Stimulated activated CD8-positive, alpha-beta memory T cell treated with anti-CD3 and anti-CD28 coated beads, Interleukin-7, amount 100 ng/mL, for 48 hours (primary cell): ENCODE data around the gene RPRD1B.

ENCODE experiments used
- DNase-seq, 2 donors: peaks; one replicate each; pipeline ENCODE4 v3.0.0-alpha.2; 2020; ENCODE audit warnings: low read depth in 1 of 2; ENCODE audit errors: extremely low read depth in 1 of 2

RPRD1B gene

DNA sequence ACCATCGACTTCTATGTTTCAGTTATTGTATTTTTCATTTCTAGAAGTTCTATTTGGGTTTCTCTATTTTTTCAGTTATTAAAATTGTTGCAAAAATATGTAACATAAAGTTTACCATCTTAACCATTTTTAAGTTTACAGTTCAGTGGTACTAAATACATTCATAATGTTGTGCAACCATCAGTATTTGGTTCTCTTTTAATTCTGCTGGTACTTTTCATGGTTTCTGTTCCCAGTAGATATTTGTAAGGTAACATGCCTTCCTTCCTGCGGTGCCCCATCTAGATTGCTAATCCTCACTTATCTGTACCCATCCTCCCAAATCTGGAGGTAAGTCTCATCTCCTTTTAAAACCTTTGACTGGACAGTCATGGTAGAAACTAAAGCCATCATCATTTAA lies 83.7 kb downstream of the RPRD1B start:
- no peak for DNase-seq

DNA sequence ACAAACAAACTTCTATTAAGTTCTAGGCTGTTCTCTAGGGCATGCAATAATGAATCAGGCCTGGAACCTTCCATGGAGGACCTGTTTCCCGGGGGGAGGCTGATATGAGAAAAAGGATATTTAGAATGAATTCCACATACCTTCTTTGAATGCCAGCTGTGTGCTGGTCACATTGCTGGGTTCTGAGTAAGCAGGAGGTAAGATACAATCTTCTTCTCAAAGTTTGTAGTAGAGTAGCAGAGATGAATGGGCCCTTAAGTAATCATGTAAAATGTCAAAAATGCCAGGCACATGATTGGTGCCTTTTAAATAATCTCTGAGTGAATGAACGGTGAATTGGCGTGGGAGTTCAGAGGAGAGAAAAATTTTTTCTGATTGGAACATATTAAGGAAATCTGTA lies 84.1 kb downstream of the RPRD1B start:
- DNase-seq: no peak

DNA sequence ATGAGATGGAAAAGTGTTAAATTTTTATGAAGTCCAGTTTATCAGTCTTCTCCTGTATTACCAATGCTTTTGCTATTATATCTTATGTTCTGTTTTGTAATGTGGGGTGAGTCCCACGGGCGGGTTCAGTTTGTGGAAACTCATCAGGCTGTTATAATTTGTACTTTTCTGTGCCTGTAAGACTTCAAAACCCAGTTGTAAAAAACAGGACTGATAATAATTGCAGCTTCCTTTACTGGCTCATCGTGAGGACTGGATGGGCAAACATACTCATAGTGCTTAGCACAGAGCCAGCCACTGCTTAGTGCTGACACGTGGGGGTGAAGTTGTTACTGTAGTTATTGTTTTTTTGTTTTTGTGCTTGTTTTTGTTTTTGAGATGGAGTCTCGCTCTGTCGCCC lies 85.9 kb downstream of the RPRD1B start:
- DNase-seq: no peak

DNA sequence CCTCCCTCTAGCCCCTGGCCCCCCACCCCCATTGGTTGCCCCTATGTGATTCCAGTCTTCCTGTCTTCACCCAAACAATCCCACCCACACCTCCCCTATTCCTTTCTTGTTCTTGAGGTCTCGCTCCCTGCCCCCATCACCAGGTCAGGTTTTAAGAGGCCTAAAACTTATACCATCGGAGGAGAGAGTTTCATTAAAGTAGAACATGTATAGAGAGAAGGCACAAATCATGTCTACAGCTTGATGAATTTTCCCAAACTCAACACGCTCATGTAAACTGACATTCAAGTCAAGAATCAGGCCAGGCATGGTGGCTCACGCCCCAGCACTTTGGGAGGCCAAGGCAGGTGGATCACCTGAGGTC lies 87.1 kb downstream of the RPRD1B start:
- no peak for DNase-seq

DNA sequence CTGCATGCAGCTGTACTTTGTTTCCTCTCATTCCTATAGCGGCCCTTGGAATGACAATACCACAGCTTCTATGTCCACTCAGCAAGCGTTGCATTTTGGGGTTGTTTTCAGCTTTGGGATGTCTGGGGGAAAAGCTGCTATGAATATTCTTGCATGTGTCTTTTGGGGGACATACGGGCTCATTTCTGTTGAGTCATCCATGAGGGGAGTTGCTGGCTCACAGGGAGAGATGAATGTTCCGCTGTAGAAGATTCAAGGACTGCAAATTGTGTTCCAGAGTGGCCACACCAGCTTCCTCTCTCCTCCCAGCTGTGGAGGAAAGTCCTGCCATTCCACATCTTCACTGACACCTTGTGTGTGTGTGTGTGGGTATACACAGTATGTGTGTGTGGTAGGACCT lies 88.2 kb downstream of the RPRD1B start:
- DNase-seq: no peak

DNA sequence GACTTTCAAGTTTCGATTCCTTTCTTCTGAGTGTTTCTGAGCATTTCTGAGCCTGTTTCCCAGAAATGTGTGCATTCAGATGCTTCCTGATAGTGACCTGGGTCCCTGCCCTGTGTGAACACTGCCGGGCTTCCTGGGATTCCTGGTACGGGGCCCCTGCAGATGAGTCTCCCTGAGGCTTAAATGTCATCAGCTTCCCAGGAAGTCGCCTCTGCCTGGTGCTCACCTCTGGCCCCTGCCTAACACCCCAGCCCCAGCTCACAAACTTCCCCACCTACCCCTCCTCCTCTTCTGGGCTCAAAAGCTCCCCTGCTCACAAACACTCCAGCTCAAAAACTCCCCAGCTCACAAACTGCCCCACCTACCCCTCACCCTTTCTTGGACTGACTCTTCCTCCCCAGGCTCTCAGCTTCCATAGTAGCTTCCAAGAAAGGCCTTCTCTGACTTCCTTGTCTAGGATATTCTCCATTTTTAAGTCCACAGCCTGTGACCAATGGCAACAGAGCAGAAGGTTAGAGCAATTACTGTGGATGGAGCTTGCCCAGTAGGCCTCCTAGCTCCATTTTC lies 89.6 kb downstream of the RPRD1B start:
- no peak for DNase-seq

DNA sequence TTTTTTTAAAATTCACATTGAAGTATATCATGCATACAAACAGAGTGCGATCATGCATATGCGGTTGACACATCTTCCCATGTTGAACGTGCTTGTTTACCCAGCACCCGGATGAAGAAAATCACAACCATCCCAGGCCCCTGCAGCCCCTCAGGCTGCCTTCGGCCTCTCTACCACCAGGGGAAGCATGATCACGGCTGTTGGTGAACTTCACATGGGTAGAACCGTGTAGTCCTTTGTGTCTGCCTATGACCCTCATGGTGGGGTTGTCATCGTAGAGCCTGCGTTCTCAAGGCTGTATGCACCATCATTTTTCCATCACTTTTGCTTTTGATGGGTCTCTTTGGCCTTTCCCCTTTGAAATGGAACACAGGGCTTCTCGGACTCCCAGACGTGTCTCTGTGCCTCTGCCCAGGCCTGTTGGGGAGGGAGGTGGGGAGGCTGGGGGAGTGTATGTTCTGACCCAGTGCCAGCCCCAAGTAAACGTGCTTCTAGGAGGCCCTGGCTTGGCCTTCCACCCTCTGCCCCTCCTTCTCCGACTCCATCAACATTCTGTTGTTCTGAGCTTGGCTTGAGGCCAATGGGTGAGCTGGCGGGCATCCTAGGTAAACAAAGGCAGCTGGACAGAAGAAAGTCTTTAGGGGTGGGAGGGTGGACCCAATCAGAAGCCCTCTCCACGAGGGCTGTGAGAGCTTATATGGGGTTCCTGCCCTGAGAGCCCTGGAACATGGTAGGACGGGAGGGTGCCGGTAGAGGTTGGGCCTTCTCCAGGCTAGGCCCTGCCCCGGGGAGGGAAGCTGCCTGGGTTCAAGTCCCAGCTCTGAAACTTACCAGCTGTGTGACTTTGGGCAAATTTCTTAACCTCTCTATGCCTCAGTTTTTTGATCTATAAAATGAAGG lies 91.9 kb downstream of the RPRD1B start:
- no peak for DNase-seq

DNA sequence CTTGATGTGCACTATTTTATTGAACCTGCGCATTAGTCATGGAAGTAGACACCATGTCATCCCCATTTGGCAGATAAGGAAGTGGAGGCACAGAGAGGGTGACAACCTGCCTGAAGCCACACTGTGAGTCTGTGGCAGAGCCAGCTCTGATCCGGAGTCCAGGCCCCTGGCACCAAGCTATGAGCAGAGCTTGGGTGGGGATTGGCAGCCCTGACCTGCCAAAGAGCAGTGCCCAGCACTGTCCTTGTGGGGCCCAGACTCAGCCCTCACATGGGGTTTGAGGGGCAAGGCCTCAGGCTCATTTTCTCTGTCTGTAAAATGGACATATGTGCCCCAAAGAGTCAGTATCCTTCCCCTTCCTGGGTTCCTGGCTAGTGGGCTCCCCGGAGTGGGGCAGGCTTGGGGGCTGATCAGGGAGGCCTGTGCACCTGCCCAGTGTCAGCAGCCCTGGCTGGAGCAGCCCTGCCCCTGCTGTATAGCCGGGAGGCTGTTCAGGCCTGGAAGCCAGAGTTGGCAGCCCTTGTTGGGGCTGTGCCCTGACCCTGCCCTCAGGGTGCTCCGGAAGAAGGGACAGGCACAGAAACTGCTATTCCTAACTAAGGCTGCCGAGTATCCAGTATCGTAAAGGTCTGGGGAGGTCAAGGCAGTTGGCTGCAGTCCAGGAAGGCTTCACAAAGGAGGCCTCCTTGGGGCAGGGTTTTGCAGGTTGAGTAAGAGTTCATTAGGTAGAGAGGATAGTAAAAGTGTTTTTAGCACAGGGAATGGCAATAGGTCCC lies 92.8 kb downstream of the RPRD1B start:
- DNase-seq: no peak

DNA sequence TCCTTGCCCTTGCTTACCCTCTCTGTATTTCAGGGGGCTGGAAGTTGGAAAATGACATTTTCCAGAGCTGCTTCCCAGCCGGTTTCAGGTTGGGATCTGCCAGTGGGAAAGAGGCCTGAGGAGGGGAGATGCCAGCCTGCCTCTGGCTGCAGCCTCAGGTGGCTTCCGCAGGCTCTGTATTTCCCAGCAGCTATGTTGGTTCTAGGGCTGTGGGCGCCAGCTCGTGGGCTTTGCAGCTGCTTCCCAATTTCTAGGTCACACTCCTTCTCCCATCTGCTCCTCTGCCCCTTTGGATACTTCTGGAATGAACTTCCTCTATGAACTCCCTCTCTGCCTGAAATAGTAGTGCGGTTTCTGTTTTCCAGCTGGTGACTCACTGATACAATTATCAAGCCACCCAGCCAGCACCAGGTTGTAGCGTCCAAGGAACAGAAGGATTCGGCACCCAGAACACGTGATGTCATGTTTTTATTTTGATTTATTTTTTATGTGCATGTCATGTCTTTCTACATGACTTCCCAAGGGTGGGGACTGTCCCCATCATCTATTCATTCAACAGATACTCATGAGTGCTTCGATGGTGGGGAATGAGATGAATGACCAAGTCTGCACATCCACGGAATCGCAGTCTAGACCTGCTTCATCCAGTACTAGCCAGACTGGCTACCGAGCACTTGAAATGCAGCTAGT lies 93.5 kb downstream of the RPRD1B start:
- no peak for DNase-seq

DNA sequence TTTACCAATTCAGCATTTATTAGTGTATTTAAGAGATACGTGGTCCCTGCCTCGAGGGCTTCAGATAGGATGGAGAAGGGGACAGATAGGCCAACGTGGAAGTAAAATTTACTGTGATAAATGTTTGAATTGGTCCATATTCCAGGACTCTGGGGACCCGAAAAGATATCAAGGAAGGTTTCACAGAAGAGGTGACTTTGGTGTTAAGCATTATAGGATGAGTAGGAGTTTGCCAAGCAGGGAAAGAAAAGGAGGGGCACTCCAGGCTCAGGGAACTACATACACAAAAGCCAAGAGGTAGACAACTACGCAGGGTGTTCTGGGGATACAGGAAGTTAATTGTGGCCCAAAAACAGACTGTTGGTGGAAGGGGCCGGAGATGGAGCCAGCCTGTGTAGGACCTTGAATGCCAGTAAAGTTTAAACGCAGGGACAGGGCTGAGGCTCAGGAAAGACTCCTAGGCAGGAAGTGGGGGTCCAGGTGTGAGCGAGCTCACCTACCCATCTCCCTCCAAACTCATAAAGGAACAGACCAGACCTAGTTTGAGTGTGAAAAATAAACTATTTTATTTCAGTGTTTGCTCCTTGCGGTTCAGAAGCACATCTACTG lies 94.5 kb downstream of the RPRD1B start:
- no peak for DNase-seq

DNA sequence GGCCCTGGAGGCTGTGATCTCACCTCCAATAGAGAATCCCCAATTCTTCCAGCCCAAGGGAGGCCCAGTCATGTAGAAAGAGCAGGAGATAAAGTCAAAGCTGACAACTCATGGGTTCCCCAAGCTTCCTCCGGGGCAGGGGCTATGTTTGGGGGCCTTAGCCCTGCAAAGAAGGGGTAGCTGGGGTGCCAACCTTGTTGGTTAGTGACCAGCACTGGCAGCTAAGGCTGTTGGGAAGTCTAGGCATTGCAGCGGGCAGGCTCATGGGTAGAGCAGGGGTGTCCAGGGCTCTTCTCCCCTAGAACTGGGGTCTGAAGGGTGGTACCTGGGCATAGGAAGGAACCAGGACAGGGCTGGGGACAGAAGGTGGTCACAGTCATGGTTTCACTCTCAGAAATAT lies 95.1 kb downstream of the RPRD1B start:
- no peak for DNase-seq

DNA sequence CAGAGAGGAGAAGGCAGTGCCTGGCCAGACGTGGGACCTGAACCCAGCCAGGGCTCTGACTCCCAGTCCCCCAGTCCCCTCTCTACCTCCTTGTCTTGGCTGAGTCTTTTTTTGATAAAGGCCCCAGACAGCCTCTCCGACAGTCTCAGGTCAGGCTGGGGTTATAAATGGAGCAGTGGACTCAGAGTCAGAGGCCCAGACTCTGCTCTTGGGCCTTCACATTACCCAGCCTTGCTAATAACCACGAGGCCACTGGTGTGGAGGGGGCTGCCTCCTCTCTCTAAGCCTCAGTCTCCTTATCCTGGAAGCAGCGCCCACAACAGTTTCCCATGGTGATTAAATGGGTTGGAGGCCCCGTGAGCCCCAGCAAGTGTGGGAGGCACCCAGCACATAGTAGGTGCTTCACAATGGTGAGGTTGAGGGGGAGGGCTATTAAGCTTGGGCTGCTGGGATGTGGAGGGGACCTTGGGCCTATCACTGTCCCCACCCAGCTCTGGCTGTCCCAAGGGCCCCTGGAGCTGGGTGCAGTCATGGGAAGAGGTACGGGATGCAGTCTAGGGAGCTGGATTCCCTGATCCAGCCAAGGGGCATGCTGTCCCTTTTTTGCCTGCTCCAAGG lies 95.8 kb downstream of the RPRD1B start:
- DNase-seq: no peak

DNA sequence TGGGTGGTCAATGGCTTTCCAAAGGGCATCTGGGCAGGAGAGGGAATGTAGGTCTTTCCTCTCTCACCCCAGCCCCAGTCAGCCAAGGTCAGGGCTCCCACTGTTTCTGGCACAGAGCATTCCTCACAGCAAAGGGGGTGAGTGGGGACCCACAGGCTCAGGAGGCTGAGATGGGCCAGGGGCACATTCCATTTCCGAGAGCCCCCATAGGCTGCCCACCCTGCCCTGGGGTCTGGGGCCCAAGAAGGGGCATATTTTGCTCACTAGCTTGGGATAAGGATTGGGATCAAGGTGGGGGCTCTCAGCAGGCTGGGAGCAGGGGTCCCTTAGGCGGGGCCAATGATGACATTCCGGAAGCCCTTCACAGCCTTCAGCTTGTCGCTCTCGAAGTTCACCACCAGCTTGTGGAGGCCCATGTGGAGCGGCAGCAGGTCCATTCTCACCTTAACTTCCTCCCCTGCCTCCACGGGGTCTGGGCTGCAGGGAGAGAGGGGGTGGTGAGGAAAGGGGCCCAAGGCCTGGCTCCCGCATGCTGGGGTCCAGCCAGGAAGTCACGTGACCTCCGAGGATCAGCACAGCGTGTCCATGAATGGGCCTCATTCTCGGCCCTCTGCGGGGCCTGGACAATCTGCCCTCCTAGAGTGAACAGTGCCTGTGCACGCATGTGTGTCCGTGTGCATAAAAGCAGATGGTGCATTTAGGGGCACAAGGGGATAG lies 96.5 kb downstream of the RPRD1B start:
- no peak for DNase-seq

DNA sequence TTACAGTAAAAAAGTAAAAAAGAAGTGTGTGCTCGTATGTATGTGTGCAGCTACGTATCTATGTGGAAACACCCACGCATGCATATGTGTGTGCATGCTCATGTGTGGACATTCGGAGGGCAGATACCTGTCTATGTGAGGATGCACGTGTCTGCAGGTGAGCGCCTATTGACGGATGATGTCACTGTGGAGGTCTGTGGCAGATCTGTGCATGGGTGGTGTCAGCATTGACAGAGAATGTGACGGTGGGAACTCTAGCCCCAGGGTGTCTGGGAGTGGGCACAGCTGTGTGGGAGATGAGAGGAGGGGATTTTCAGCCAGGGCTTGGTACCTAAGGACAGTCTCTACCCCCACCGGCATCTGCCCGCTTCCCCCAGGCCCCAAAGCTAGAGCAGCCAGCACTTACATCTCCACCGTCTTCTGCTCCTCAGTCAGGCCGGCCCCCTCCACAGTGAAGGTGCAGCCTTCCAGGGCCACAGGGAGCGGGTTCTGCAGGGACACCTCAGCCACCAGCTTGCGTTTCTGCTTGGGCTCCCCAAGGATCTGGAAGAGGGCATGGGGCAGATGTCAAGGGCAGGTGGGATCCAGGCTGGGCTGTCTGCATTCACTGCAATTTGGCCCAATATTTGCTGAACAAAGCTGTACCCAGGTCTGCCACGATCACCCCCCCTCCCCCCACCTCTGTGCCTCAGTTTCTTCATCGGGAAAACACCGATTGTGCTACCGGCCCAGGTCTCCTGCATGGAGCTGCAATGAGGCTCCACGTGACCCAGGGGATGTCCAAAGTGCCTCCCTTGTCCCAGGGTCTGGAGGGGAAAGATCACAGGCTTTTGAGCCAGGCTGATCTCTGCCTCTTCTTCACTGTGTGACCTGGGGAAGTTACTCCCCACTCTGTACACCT lies 97.4 kb downstream of the RPRD1B start:
- DNase-seq: no peak

DNA sequence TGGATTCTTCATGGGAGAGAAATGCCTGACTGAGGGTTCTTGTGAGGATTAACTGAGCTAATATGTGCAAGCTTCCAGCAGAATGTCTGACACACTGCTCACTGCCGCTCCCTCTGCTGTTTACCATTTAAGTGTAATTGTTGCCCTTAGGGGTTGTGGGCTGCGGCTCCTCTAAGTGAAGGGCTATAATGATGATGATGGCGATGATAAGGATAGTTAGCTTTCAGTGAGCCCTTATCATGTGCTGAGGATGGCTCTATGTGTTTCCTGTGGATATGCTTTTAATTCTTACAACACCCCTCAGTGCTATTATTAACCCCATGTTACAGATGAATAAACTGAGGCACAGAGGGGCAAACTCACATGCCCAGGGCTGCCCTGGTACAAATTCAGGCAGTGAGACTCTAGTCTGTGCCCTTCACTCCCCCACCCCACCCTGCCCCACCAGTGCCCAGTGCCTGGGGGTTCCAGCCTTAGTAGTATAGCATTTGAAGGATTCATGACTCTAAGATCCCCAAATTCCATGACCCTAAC lies 98.1 kb downstream of the RPRD1B start:
- no peak for DNase-seq

DNA sequence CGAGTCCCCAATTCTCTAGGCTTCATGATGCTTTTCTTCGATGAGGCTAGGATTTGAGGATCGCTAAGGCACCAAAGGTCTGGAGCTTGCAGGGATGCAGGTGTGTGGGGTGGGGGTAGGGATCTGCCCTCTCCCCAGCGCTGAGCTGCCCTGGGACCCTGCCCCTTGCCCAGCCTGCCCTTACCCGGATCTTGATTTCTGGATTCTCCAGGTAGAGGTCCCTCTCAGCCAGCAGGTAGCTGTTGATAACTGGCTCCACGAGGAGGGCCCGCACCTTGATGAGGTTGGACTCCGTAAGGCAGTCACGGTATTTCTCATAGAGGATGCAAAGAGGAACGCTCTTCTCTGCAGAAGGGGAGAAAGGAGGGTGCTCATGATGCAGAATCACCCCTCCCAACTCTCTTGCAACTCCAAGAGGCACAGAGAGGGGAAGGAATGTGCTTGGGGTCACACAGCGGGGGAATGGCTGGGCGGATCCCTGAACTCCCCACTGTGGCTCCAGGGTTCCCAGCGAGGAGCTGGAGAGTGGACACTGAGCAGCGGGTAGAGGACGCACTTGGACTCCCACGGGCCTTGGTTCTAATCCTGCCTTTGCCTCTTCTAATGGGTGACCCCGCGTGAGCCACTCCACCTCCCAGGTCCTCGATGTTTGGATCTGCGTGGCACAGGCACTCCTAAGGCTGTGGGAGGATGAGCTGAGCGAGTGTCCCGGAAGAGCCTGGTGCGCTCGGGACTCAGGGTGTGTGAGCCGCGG lies 98.8 kb downstream of the RPRD1B start:
- no peak for DNase-seq

DNA sequence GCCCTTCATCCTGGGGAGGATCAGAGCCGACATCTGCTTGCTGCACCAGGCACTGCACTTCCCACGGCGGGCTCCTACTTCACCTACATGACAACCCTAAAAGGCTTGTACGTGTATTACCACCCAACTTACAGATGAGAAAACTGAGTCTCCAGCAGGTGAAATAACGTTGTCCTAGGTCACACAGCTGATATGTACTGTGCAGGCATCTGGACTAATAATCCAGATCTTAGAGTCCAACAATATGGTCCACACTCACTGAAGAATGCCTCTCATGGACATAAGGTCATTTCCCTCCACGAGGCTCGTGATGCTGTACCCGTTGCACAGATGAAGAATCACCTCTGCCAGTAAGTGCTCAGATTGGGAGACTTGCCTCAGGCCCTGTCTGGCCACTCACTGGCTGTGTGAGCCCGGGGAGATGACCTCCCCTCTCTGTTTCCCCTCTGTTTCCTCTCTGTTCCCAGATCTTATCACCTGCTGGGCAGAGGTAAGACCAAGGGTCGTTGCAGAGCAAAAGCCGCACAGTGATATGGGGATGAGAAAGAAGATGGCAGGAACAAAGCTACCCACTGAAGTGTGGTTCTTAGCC lies 99.5 kb downstream of the RPRD1B start:
- no peak for DNase-seq
